SKM-1 (cell line): ENCODE results near the gene UBE2H.
"Not testable (repeated sequence)": the region's sequence is repeated elsewhere in the genome, so short reads cannot be mapped to it uniquely, and the experiment has no call there.

Experiments
- DNase-seq: peaks from one replicate; lab custom pipeline; 2025; ENCODE audit not compliant: unreplicated experiment; lab: John Stamatoyannopoulos, UW

The UBE2H gene

DNA sequence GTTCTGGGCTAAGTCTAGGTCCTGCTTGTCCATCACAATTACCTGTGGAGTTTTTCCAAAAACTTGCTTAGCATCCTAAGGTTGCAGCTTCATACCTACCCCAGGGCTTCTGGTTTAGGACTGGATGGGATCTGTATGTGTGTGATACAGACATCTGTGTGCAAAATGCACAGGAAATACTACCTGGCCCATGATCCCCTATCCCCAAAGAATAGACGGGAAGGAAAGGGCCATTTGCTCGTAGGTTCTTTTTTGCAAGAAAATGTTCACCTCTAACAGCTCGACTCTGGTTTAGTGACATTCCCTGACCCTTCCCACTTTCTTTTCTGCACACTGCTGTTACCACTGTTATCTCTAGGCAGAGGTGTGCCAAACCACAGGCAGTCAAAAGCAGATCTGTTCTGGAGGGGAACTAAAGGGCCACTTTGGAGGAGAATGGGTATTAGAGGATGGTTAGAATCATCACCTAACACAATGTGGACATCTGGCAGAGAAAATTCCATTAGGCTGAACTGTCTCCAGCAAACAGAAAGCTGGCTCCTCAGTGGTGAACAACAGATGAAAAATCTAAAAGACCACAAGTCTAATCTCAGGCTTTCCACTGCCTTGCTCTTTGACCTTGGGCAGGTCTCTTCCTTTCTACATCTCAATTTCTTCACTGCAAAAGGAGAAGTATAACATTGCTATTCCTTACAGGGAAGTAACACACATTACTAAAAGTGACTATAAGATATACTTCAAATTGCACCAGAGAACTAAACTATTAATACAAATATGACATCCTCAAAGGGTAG lies 107.4 kb downstream of the UBE2H start:
- peak; percentile 55 for DNase-seq

DNA sequence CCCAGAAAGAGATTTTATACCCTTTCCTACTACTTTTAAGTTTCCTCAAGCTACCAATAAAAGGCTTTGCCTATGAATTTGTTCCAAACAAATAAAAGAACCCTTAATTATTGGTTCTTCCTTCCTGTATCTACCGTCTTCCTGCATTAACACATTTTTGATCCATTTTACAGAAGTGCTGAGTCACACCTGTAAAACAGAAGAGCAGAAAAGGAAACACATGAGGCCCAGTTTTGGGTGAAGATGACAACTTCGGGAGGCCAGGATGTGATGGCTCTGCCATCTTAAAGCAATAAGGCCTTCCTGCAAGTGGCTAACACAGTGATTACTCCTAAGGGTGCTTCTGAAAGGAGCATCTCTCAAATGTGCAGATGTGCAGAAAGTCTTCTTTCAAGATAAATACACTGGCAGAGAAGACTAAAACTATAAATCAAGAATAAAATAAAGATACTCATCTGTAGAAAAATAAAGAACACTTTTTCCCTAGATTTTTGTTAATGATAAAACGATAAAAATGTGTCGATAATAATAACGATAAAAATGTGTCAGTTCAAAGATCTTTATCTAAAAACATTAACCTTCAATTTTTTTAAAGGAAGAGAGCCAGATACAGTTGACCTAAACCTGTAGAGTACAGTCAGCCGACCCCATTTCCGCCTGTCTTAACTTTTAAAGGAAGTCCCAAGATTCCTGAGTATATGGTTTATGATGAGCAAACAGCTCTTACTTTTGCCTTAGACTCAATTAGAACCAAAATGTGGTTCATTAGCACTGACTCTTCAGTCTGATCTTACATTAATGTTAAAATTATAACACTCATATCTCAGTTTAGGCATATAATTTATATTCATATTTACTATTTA lies 108.6 kb downstream of the UBE2H start:
- DNase-seq, result peak; percentile 14

DNA sequence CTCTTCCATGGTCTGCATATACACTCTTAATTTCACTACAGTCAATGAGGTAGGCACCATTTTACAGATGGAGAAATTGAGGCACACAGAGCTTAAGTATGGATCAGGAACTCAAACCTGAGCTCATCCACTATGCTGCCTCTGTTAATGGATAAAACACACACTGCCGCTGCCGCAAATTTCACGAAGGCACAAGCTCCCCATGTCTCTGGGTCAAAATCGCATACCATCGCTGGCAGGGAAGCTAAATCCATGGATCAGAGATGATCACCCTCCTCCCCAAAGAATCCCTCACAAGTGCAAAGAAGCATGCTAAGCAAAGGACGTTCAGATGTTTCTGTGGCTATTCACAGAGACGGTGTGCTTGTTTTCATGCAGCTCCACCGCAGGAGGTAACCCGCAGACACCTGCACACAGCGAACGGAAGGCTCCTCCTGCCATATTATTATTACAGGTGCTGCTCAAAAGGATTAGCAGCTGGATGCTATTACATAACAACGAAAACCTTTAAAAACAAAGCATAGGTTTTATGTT lies 109.3 kb downstream of the UBE2H start:
- no peak for DNase-seq

DNA sequence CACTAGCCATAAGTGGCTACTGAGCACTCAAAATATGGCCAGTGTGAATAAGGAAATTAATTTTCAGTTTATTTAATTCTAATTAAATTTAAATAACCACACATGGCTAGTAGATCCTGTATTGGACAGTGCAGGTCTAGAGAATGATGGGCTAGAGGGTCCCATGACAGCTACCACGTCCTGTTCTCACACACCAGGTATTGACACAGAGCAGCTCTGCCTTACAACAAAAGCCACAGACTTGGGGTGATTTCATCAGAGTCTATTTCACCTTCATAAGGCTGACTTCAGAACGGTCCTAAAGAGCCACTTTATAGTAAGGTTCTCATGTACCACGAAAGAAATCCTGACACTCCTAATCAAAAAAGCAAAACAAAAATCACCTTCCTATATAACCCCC lies 111.3 kb downstream of the UBE2H start:
- peak; percentile 57 for DNase-seq

GRCh38 chr7:129840757-129841156 lies 112.0 kb downstream of the UBE2H start:
- DNase-seq, result no peak

- DNase-seq, result no peak
Measured at GRCh38 chr7:129836983-129837382, 115.8 kb downstream of the UBE2H start.

GRCh38 chr7:129835569-129835968 lies 117.2 kb downstream of the UBE2H start:
- no peak for DNase-seq

- not testable (repeated sequence) for DNase-seq
Measured at GRCh38 chr7:129833353-129833752, 119.4 kb downstream of the UBE2H start.

GRCh38 chr7:129832701-129833227 lies 120.0 kb downstream of the UBE2H start:
- no peak for DNase-seq

- no peak for DNase-seq
Measured at GRCh38 chr7:129832282-129832681, 120.5 kb downstream of the UBE2H start.

DNA sequence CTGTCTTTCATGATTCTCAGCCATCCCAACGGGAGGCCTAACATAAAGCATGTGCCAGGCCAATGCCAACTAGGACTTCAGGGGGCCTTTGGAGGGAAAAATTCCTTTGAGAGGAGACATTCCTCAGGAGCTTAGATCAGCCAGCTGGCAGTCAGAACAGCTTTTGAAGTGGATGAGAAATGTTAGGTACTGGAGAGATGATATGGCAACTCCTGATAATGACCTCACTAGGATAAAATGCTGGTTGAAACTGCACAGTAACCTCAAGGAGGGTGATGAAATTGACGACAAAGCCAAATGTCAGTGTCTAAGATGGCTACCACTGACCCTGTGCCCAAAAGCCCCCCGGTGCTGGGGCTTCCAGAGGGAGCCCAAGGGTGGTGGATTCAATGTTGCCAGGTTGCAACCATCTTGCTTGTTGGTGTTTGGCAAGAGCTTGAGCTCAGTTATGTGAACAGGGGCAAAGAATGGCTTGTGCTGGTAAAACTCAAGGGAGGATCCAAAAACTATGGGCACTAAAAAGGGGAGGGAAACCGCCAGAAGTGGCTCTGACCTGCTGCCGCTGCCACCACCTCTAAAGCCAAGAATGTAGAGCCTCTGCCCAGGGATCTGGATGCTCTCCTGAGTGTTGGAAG lies 121.2 kb downstream of the UBE2H start:
- DNase-seq, result no peak

GRCh38 chr7:129830949-129831348 lies 121.8 kb downstream of the UBE2H start:
- no peak for DNase-seq

- DNase-seq, result peak; percentile 72
Measured at GRCh38 chr7:129829737-129830631, 122.8 kb downstream of the UBE2H start.

- peak; percentile 16 for DNase-seq
Measured at GRCh38 chr7:129828989-129829736, 123.6 kb downstream of the UBE2H start.

DNA sequence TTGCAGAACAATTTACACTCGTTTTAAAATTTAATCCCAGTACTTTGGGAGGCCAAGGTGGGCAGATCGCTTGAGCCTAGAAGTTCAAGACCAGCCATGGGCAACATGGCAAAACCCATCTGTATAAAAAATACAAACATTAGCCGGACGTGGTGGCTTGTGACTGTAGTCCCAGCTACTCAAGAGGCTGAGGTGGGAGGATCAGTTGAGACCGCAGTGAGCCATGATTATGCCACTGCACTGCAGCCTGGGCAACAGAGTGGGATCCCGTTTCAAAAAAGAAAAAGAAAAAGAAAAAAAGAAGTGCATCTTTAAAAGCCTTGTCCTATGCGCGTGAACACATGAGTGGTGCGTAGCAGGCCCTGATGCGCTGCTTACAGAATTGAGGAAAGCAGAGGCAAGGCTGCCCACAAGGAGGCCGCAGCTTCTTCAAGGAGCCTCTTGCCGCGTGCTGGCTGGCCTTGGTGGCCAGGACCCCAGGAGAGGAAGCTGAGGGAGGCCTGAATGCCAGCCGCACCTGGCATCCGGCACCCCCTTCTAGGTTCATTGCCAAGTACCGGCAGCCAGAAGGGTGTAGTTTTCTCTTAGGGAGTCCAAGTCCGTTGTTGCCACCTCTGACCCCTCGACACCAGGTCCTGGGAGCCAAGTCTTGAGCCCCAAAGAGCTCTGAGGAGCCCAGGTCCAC lies 124.5 kb downstream of the UBE2H start:
- DNase-seq, result no peak

DNA sequence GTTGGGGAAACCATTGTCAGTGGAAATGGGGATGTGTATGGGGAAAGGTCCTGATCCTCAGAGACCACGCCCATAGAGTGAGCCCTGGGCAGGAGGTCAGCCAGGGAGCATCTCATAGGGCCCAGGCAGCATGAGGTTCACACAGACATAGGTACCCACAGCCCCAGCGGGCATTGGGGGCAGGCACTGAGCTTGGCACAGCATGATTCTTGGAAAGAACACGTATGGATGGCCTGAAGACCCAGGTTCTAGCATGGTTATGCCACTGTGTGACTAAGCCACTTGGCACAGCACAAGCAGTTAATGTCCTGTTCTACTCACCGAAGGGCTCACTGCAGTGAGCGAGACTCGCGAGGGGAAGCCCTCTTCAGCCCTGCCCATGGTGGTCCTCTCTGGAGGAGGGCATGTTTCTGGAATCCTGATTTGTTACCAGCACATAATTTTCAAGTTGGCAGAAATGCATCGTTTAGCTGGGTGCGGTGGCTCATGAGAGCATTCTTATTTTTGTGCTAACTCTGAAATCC lies 125.2 kb downstream of the UBE2H start:
- no peak for DNase-seq

DNA sequence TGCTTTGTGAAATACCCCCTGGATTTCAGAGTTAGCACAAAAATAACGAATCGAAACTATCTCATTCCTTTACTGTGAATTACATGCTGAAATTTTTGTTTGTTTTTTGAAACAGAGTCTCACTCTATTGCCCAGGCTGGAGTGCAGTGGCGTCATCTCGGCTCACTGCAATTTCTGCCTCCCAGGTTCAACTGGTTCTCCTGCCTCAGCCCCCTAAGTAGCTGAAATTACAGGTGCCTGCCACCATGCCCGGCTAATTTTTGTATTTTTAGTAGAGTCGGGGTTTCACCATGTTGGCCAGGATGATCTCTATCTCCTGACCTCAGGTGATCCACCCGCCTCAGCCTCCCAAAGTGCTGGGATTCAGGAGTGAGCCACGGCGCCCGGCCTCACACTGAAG lies 125.9 kb downstream of the UBE2H start:
- DNase-seq, result not testable (repeated sequence)

GRCh38 chr7:129825209-129825970 lies 127.4 kb downstream of the UBE2H start:
- DNase-seq, result no peak
